ENCODE measurements around the gene RGMB.

DNA sequence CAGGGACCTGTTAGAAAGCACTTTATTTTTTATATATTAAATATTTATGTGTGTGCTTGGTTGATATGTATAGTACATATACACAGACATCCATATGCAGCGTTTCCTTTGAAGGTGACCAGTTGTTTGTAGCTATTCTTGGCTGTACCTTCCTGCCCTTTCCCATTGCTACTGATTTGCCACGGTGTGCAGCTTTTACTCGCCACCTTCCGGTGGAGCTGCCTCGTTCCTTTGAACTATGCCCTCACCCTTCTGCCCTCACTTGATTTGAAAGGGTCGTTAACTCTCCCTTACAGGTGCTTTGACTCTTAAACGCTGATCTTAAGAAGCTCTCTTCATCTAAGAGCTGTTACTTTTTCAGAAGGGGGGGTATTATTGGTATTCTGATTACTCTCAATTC is 20.5 kb downstream of the RGMB start:
- TF ChIP-seq, protein P1, sequence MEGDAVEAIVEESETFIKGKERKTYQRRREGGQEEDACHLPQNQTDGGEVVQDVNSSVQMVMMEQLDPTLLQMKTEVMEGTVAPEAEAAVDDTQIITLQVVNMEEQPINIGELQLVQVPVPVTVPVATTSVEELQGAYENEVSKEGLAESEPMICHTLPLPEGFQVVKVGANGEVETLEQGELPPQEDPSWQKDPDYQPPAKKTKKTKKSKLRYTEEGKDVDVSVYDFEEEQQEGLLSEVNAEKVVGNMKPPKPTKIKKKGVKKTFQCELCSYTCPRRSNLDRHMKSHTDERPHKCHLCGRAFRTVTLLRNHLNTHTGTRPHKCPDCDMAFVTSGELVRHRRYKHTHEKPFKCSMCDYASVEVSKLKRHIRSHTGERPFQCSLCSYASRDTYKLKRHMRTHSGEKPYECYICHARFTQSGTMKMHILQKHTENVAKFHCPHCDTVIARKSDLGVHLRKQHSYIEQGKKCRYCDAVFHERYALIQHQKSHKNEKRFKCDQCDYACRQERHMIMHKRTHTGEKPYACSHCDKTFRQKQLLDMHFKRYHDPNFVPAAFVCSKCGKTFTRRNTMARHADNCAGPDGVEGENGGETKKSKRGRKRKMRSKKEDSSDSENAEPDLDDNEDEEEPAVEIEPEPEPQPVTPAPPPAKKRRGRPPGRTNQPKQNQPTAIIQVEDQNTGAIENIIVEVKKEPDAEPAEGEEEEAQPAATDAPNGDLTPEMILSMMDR (CRISPR knock-in tag; IDR thresholded peaks at IDR 0.05): no peak
- TF ChIP-seq, protein P2, sequence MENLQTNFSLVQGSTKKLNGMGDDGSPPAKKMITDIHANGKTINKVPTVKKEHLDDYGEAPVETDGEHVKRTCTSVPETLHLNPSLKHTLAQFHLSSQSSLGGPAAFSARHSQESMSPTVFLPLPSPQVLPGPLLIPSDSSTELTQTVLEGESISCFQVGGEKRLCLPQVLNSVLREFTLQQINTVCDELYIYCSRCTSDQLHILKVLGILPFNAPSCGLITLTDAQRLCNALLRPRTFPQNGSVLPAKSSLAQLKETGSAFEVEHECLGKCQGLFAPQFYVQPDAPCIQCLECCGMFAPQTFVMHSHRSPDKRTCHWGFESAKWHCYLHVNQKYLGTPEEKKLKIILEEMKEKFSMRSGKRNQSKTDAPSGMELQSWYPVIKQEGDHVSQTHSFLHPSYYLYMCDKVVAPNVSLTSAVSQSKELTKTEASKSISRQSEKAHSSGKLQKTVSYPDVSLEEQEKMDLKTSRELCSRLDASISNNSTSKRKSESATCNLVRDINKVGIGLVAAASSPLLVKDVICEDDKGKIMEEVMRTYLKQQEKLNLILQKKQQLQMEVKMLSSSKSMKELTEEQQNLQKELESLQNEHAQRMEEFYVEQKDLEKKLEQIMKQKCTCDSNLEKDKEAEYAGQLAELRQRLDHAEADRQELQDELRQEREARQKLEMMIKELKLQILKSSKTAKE (CRISPR knock-in tag; IDR thresholded peaks at IDR 0.05; ENCODE audit: borderline replicate concordance): no peak
- TF ChIP-seq ZFP1 (CRISPR knock-in tag; IDR thresholded peaks at IDR 0.05): no peak
- TF ChIP-seq ZNF20 (CRISPR knock-in tag; IDR thresholded peaks at IDR 0.05): no peak
- TF ChIP-seq CBFB (CRISPR knock-in tag; IDR thresholded peaks at IDR 0.05): no peak
- TF ChIP-seq ESRRA (CRISPR knock-in tag; IDR thresholded peaks at IDR 0.05; ENCODE audit: low read depth): no peak
- TF ChIP-seq FOXP1 (IDR thresholded peaks at IDR 0.05): no peak
- no peak for TF ChIP-seq FOXP1 (CRISPR knock-in tag; IDR thresholded peaks at IDR 0.05)
- TF ChIP-seq MXI1 (IDR thresholded peaks at IDR 0.05; ENCODE audit: borderline replicate concordance, low read depth, low read length): no peak

All from HepG2 (cell line).